ENCODE measurements around the gene HRCT1.
"Not testable (repeated sequence)": the region's sequence is repeated elsewhere in the genome, so short reads cannot be mapped to it uniquely, and the experiment has no call there.

GRCh38 chr9:35897376-35898099 lies 8.5 kb upstream of the HRCT1 start:
- not testable (repeated sequence) for TF ChIP-seq POLR2AphosphoS5 (IDR thresholded peaks at IDR 0.05; ENCODE audit: low read depth, low read length); POLR2A (IDR thresholded peaks at IDR 0.05; ENCODE audit: low read depth, low read length); TAF1 (IDR thresholded peaks at IDR 0.05; ENCODE audit: borderline replicate concordance, low read depth, low read length)

Measured in GM12892 (cell line).